ENCODE data around the gene PGLYRP3. TPM values are rescaled to one million over a fixed set of nuclear protein-coding genes. Genes with fewer than 3 reads are reported as not detected.

The PGLYRP3 gene
- total and polyA plus RNA-seq, 9 of the 15 experiments (the other 6 are each of a cell fraction or from before 2014, with no cell fraction given): not detected

DNA sequence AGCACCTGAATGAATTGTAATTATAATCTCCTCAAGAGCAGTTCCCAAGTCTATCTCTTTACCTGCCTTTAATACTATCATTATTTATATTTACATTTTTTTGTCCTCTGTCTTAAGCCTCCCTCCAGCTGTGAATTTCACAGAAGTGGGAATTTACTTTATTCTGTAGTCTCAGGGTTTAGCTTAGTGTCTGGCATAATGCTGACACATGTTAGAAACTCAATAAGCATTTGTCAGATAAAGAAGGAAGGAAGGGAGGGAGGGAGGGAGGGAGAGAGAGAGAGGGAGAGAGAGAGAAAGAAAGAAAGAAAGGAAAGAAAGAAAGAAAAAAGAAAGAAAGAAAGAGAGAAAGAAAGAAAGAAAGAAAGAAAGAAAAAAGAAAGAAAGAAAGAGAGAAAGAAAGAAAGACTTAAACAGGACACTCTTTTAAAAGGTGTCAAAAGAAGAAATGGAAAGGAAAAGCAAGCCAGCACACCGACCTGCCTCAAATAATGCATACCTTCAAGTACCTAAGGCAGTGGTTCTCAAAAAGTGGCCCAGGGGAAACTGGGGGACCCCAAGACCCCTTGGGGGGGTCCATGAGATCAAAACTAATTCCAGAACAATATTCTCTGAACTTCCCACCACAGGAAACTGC is 37.7 kb upstream of the PGLYRP3 start:
- ATAC-seq: no peak
- 0% methylated on average over 1 of the region's 1 CpG for WGBS (ENCODE audit: insufficient coverage, low coverage, missing lambda C conversion rate)
- CTCF ChIA-PET (ENCODE audit: low intra/inter-chr PET ratio): interaction anchor here (0.6 kb wide), 1 partner anchor 26 kb away, joined by 3 read pairs; no protein-coding TSS in a partner anchor

More for the DNA sequence above, 37.7 kb upstream of the PGLYRP3 start:
- TF ChIP-seq ZNF512 (tag; IDR thresholded peaks at IDR 0.05): peak; percentile 95
- TF ChIP-seq ZNF165 (CRISPR knock-in tag; IDR thresholded peaks at IDR 0.05; ENCODE audit: borderline replicate concordance): no peak
- 0 out of 2 replicates have a peak, but pooled peaks have one; percentile 14 for TF ChIP-seq C11orf30 (IDR thresholded peaks at IDR 0.05; ENCODE audit: low read depth)
- TF ChIP-seq L3MBTL2 (IDR thresholded peaks at IDR 0.05): peak; percentile 43; the same call in 1 of the 2 replicates
- TF ChIP-seq ZNF316 (IDR thresholded peaks at IDR 0.05): peak; percentile 52
- H3K79me2 ChIP-seq (ENCODE audit: control insufficient read depth, insufficient read depth, low read length): no peaks in the 10 kb centered on the region
- DNase-seq (ENCODE audit: extremely low read depth in 1 of 4, low spot score in 3 of 4): no peak
- H3K4me1 ChIP-seq (replicated peaks in 1 of 2; ENCODE audit: control insufficient read depth in 2 of 2, insufficient read depth in 2 of 2, low read length in 2 of 2): peaks cover under 1 to 5% of the 10 kb centered on the region in 2 experiments; a peak in 3 of 5 replicates
- intact Hi-C loops (cut with micrococcal nuclease) (loop anchor here (10.0 kb wide), 2 partner anchors 414 to 634 kb away; partner anchors contain the start of gene RAB13), in situ Hi-C loops (cut with MboI) (loop anchor here (5.0 to 10.0 kb wide), 2 partner anchors 157 to 404 kb away; no protein-coding TSS in a partner anchor)
- H3K4me3 ChIP-seq: no peak overlapping the region
- FAIRE-seq: no peak
- POLR2A ChIA-PET: interaction anchor here (2.6 kb wide), 1 partner anchor 145 kb away, joined by 9 read pairs; no protein-coding TSS in a partner anchor
- no peaks in the 10 kb centered on the region for H3K36me3 ChIP-seq (ENCODE audit: control insufficient read depth, insufficient read depth, low read length)
- H3K4me2 ChIP-seq (ENCODE audit: insufficient read depth, low read length): no peak overlapping the region
- H3K27me3 ChIP-seq (ENCODE audit: control insufficient read depth in 2 of 2, insufficient read depth in 2 of 2, low read length in 2 of 2): peaks cover 3 to 15% of the 10 kb centered on the region in 2 experiments; a peak in 3 of 5 replicates
- no peaks in the 10 kb centered on the region for H3K9me3 ChIP-seq (replicated peaks; ENCODE audit: control insufficient read depth, insufficient read depth, low read depth, low read length)
- peaks cover 3% of the 10 kb centered on the region; the same call in 1 of the 2 replicates for H4K20me1 ChIP-seq (replicated peaks; ENCODE audit: control insufficient read depth, insufficient read depth, low read length)
- H3K9me1 ChIP-seq (ENCODE audit: control insufficient read depth, insufficient read depth, low read length): no peaks in the 10 kb centered on the region
- H3K9ac ChIP-seq (ENCODE audit: insufficient read depth in 1 of 2, low read depth in 2 of 2, low read length in 2 of 2): no peak overlapping the region
- no TSS peak for BruUV-seq (replicated peaks)
- no peak overlapping the region for H3K27ac ChIP-seq (ENCODE audit: extremely low read depth, low read depth, low read length)
- 0 out of 2 replicates have a peak overlapping the region, but pooled peaks have one; percentile 44 for H2AFZ ChIP-seq (ENCODE audit: low read depth, low read length)

All from K562 (cell line).